HepG2 (cell line): Measurements from ENCODE around the gene PFAS. TPM values are rescaled to one million over a fixed set of nuclear protein-coding genes. Genes with fewer than 3 reads are reported as not detected.

ENCODE experiments used
- BHLHE40 ChIP-seq: IDR thresholded peaks from 2 replicates; pipeline ENCODE4 v1.6.1; 2011; ENCODE audit warnings: low read length, improper control_type of control experiment
- CBX2 ChIP-seq, 2 experiments: fragments of 200-600 bp in 1 of 2; sonication (generic); formaldehyde crosslinking in 1 of 2; IDR thresholded peaks; 2 replicates each; pipeline versions ENCODE4 v1.7.0 to v1.8.1; 2018 to 2022; ENCODE audit warnings: low read depth in 2 of 2, low read length in 1 of 2, mild to moderate bottlenecking in 1 of 2, missing genetic modification reagents in 1 of 2
- DR1 ChIP-seq: sonication (generic); formaldehyde crosslinking; IDR thresholded peaks from 2 replicates; pipeline ENCODE4 v1.8.0; 2021; ENCODE audit warnings: mild to moderate bottlenecking, missing genetic modification reagents, inconsistent platforms
- ETV6 ChIP-seq: sonication (generic); formaldehyde crosslinking; conservative IDR thresholded peaks from 2 replicates; pipeline ENCODE4 v1.4.0; 2020; ENCODE audit warnings: missing genetic modification reagents
- FOXP1 ChIP-seq, 2 experiments: fragments of 450-650 bp in 1 of 2; IDR thresholded peaks; 2 replicates each; pipeline ENCODE4 v1.6.1; 2017 to 2018; ENCODE audit warnings: antibody characterized with exemption in 1 of 2
- GTF3A ChIP-seq: sonication (generic); formaldehyde crosslinking; conservative IDR thresholded peaks from 2 replicates; pipeline ENCODE4 v1.4.0; 2020; ENCODE audit warnings: mild to moderate bottlenecking, missing genetic modification reagents
- MBNL3 ChIP-seq: fragments of 250-450 bp; sonication (Bioruptor Pico); conservative IDR thresholded peaks from 2 replicates; pipeline ENCODE4 v1.8.0; 2022; ENCODE audit warnings: mild to moderate bottlenecking, inconsistent platforms
- NFYB ChIP-seq: sonication (generic); formaldehyde crosslinking; IDR thresholded peaks from 2 replicates; pipeline ENCODE4 v1.4.0; 2020; ENCODE audit warnings: missing genetic modification reagents
- RFXAP ChIP-seq: sonication (generic); formaldehyde crosslinking; IDR thresholded peaks from 2 replicates; pipeline ENCODE4 v1.4.0; 2020; ENCODE audit warnings: missing genetic modification reagents, borderline replicate concordance
- SIN3B ChIP-seq: fragments of 150-350 bp; IDR thresholded peaks from 2 replicates; pipeline ENCODE4 v1.6.1; 2014; ENCODE audit warnings: low read length
- SMAD3 ChIP-seq: sonication (generic); formaldehyde crosslinking; IDR thresholded peaks from 2 replicates; pipeline ENCODE4 v1.4.0; 2020; ENCODE audit warnings: missing genetic modification reagents
- SNAI1 ChIP-seq: sonication (generic); formaldehyde crosslinking; IDR thresholded peaks from 2 replicates; pipeline ENCODE4 v1.5.0; 2020; ENCODE audit warnings: mild to moderate bottlenecking, missing genetic modification reagents, borderline replicate concordance
- SP4 ChIP-seq: sonication (generic); formaldehyde crosslinking; IDR thresholded peaks from 2 replicates; pipeline ENCODE4 v1.8.1; 2023; ENCODE audit warnings: mild to moderate bottlenecking, missing genetic modification reagents
- THAP8 ChIP-seq: sonication (generic); formaldehyde crosslinking; IDR thresholded peaks from 2 replicates; pipeline ENCODE4 v1.5.1; 2020; ENCODE audit warnings: missing genetic modification reagents, mild to moderate bottlenecking, borderline replicate concordance
- TOE1 ChIP-seq: sonication (generic); formaldehyde crosslinking; IDR thresholded peaks from 2 replicates; pipeline ENCODE4 v1.4.0; 2020; ENCODE audit warnings: mild to moderate bottlenecking, missing genetic modification reagents
- ZBTB33 ChIP-seq: sonication (generic); formaldehyde crosslinking; IDR thresholded peaks from 2 replicates; pipeline ENCODE4 v1.4.0; 2020; ENCODE audit warnings: missing genetic modification reagents
- ZFP36L2 ChIP-seq: sonication (generic); formaldehyde crosslinking; IDR thresholded peaks from 2 replicates; pipeline ENCODE4 v1.4.0; 2020; ENCODE audit warnings: missing genetic modification reagents
- ZFP82 ChIP-seq: sonication (generic); formaldehyde crosslinking; IDR thresholded peaks from 2 replicates; pipeline ENCODE4 v1.5.1; 2020; ENCODE audit warnings: mild to moderate bottlenecking, missing genetic modification reagents, borderline replicate concordance
- ZFX ChIP-seq: sonication (generic); formaldehyde crosslinking; IDR thresholded peaks from 2 replicates; pipeline ENCODE4 v1.4.0; 2020; ENCODE audit warnings: mild to moderate bottlenecking, low read depth, missing genetic modification reagents, moderate library complexity
- ZNF12 ChIP-seq: sonication (generic); formaldehyde crosslinking; IDR thresholded peaks from 2 replicates; pipeline ENCODE4 v1.5.0; 2020; ENCODE audit warnings: missing genetic modification reagents
- ZNF30 ChIP-seq: sonication (generic); formaldehyde crosslinking; IDR thresholded peaks from 2 replicates; pipeline ENCODE4 v1.5.0; 2020; ENCODE audit warnings: mild to moderate bottlenecking, missing genetic modification reagents
- ZNF34 ChIP-seq: sonication (generic); formaldehyde crosslinking; IDR thresholded peaks from 2 replicates; pipeline ENCODE4 v1.4.0; 2020; ENCODE audit warnings: mild to moderate bottlenecking, missing genetic modification reagents, borderline replicate concordance
- ZNF446 ChIP-seq: sonication (generic); formaldehyde crosslinking; IDR thresholded peaks from 2 replicates; pipeline ENCODE4 v1.5.0; 2020; ENCODE audit warnings: mild to moderate bottlenecking, missing genetic modification reagents
- ZNF556 ChIP-seq: sonication (generic); formaldehyde crosslinking; IDR thresholded peaks from 2 replicates; pipeline ENCODE4 v1.4.0; 2020; ENCODE audit warnings: mild to moderate bottlenecking, missing genetic modification reagents, borderline replicate concordance
- ZSCAN25 ChIP-seq: sonication (generic); formaldehyde crosslinking; IDR thresholded peaks from 2 replicates; pipeline ENCODE4 v1.8.0; 2022; ENCODE audit warnings: mild to moderate bottlenecking, missing genetic modification reagents
- polyA plus RNA-seq, 8 experiments: library from polyadenylated mRNA; depleted of rRNA in 3 of 8; stranded (reverse) in 7 of 8; unstranded in 1 of 8; fragments of >200 nt; fragmentation: Illumina TruSeq in 4 of 8; extraction: Trizol in 4 of 8; gene quantifications; 2 replicates each; pipeline versions ENCODE4 v1.2.1 to v1.2.3, GENCODE V29; 2011 to 2016; ENCODE audit warnings: low read depth in 4 of 8, missing spikeins in 1 of 8, mixed read lengths in 1 of 8; ENCODE audit not compliant: insufficient read depth in 1 of 8
- total RNA-seq, 5 experiments: library from RNA; depleted of rRNA; stranded (reverse); fragments of >200 nt; fragmentation: Illumina TruSeq; extraction: Trizol; gene quantifications; 2 replicates each; pipeline ENCODE4 v1.2.3, GENCODE V29; 2016; ENCODE audit warnings: low read depth in 1 of 5
- TF ChIP-seq, protein P1 (sequence below): sonication (generic); formaldehyde crosslinking; IDR thresholded peaks from 2 replicates; pipeline ENCODE4 v1.4.0; 2020; ENCODE audit warnings: missing genetic modification reagents, borderline replicate concordance

The PFAS gene
- total and polyA plus RNA-seq, 2 of the 13 experiments (the other 11 are each of a cell fraction or from before 2014, with no cell fraction given): 49.4 to 58.2 TPM

GRCh38 chr17:8222630-8223355 is 26.3 kb upstream of the PFAS start (continued):
- TF ChIP-seq ZNF556: 0 out of 2 replicates have a peak, but pooled peaks have one; percentile 29
- TF ChIP-seq ZNF12: peak; percentile 28; the same call in 1 of the 2 replicates
- no peak for TF ChIP-seq ETV6 (CRISPR knock-in tag)
- no peak for TF ChIP-seq SP4 (CRISPR knock-in tag)
- no peak for TF ChIP-seq ZNF34 (CRISPR knock-in tag)
- peak; percentile 46; the same call in 1 of the 2 replicates for TF ChIP-seq ZBTB33 (CRISPR knock-in tag)
- no peak for TF ChIP-seq FOXP1 (IDR thresholded peaks at IDR 0.05)
- TF ChIP-seq FOXP1 (CRISPR knock-in tag; IDR thresholded peaks at IDR 0.05): 0 out of 2 replicates have a peak, but pooled peaks have one; percentile 5
- no peak for TF ChIP-seq SNAI1 (CRISPR knock-in tag)
- no peak for TF ChIP-seq ZSCAN25 (CRISPR knock-in tag)
- TF ChIP-seq THAP8 (CRISPR knock-in tag): no peak
- TF ChIP-seq SIN3B: no peak
- TF ChIP-seq TOE1 (CRISPR knock-in tag): no peak
- peak; percentile 80 for TF ChIP-seq SMAD3 (CRISPR knock-in tag)
- TF ChIP-seq DR1 (CRISPR knock-in tag): peak; percentile 45; the same call in 1 of the 2 replicates
- no peak for TF ChIP-seq CBX2 (IDR thresholded peaks at IDR 0.05; ENCODE audit: low read depth, low read length)
- no peak for TF ChIP-seq CBX2 (CRISPR knock-in tag; IDR thresholded peaks at IDR 0.05; ENCODE audit: low read depth)
- no peak for TF ChIP-seq RFXAP (CRISPR knock-in tag)
- 0 out of 2 replicates have a peak, but pooled peaks have one; percentile 26 for TF ChIP-seq ZFP36L2 (CRISPR knock-in tag)
- TF ChIP-seq, protein P1, sequence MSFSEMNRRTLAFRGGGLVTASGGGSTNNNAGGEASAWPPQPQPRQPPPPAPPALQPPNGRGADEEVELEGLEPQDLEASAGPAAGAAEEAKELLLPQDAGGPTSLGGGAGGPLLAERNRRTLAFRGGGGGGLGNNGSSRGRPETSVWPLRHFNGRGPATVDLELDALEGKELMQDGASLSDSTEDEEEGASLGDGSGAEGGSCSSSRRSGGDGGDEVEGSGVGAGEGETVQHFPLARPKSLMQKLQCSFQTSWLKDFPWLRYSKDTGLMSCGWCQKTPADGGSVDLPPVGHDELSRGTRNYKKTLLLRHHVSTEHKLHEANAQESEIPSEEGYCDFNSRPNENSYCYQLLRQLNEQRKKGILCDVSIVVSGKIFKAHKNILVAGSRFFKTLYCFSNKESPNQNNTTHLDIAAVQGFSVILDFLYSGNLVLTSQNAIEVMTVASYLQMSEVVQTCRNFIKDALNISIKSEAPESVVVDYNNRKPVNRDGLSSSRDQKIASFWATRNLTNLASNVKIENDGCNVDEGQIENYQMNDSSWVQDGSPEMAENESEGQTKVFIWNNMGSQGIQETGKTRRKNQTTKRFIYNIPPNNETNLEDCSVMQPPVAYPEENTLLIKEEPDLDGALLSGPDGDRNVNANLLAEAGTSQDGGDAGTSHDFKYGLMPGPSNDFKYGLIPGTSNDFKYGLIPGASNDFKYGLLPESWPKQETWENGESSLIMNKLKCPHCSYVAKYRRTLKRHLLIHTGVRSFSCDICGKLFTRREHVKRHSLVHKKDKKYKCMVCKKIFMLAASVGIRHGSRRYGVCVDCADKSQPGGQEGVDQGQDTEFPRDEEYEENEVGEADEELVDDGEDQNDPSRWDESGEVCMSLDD (CRISPR knock-in tag): no peak; the same call in 1 of the 2 replicates
- TF ChIP-seq ZFX (CRISPR knock-in tag): no peak
- no peak for TF ChIP-seq BHLHE40
- TF ChIP-seq ZFP82 (CRISPR knock-in tag): no peak
- TF ChIP-seq MBNL3 (CRISPR knock-in tag): no peak
- TF ChIP-seq GTF3A (CRISPR knock-in tag): no peak; the same call in none of the 2 replicates
- no peak; the same call in 1 of the 2 replicates for TF ChIP-seq ZNF446
- TF ChIP-seq NFYB (CRISPR knock-in tag): peak; percentile 29; the same call in 1 of the 2 replicates
- no peak for TF ChIP-seq ZNF30
